K562 (cell line): ENCODE data around the gene CBFA2T3. TPM values are rescaled to one million over a fixed set of nuclear protein-coding genes. Genes with fewer than 3 reads are reported as not detected.

ENCODE experiments used
- BMI1 ChIP-seq: fragments of 150-350 bp; IDR thresholded peaks from 2 replicates; pipeline ENCODE4 v1.6.1; 2014; ENCODE audit warnings: low read length
- BRF1 ChIP-seq: IDR thresholded peaks from 3 replicates; pipeline ENCODE4 v1.6.1; 2011; ENCODE audit warnings: borderline replicate concordance, mild to moderate bottlenecking; ENCODE audit not compliant: insufficient read length; ENCODE audit errors: extremely low read depth
- CEBPB ChIP-seq: fragments of 450-650 bp; IDR thresholded peaks from 2 replicates; pipeline ENCODE4 v1.6.1; 2016; ENCODE audit warnings: missing genetic modification characterization, missing compliant biosample characterization
- ETS2 ChIP-seq: IDR thresholded peaks from 2 replicates; pipeline ENCODE4 v1.6.1; 2016; ENCODE audit warnings: borderline replicate concordance, missing genetic modification characterization, mild to moderate bottlenecking, moderate library complexity, missing compliant biosample characterization; ENCODE audit not compliant: poor library complexity, severe bottlenecking
- KAT8 ChIP-seq: fragments of 450-650 bp; IDR thresholded peaks from 2 replicates; pipeline ENCODE4 v1.6.1; 2016; ENCODE audit warnings: low read depth, mild to moderate bottlenecking
- MTA1 ChIP-seq: fragments of 450-650 bp; IDR thresholded peaks from 2 replicates; pipeline ENCODE4 v1.6.1; 2017; ENCODE audit warnings: borderline replicate concordance
- NRF1 ChIP-seq, 2 experiments: fragments of 450-650 bp; IDR thresholded peaks in 1 of 2; conservative IDR thresholded peaks in 1 of 2; 2 replicates each; pipeline ENCODE4 v1.6.1; 2014; ENCODE audit warnings: mild to moderate bottlenecking in 2 of 2
- POLR2A ChIP-seq: fragments of 450-650 bp; conservative IDR thresholded peaks from 2 replicates; pipeline ENCODE4 v1.6.1; 2016
- POLR2B ChIP-seq: fragments of 450-650 bp; IDR thresholded peaks from 2 replicates; pipeline ENCODE4 v1.6.1; 2018; ENCODE audit warnings: low read depth; ENCODE audit not compliant: partially characterized antibody
- POLR2G ChIP-seq: fragments of 200-400 bp; formaldehyde crosslinking; IDR thresholded peaks from 2 replicates; pipeline ENCODE4 v1.6.1; 2017; ENCODE audit warnings: low read depth, mild to moderate bottlenecking, antibody characterized with exemption, low read length, moderate library complexity
- RBM15 ChIP-seq: fragments of 200-400 bp; formaldehyde crosslinking; IDR thresholded peaks from 2 replicates; pipeline ENCODE4 v1.6.1; 2018; ENCODE audit warnings: mild to moderate bottlenecking, low read length, moderate library complexity; ENCODE audit not compliant: insufficient read depth
- RFX5 ChIP-seq: IDR thresholded peaks from 2 replicates; pipeline ENCODE4 v1.6.1; 2011; ENCODE audit warnings: low read depth, mild to moderate bottlenecking, improper control_type of control experiment, low read length
- TEAD1 ChIP-seq, 2 experiments: fragments of 450-650 bp in 1 of 2; sonication (generic) in 1 of 2; formaldehyde crosslinking; IDR thresholded peaks; 2 replicates each; pipeline versions ENCODE4 v1.4.0 to v1.8.0; 2020 to 2022; ENCODE audit warnings: mild to moderate bottlenecking in 2 of 2, missing genetic modification reagents in 1 of 2
- USF1 ChIP-seq: sonication (generic); formaldehyde crosslinking; IDR thresholded peaks from 2 replicates; pipeline ENCODE4 v1.9.0; 2022; ENCODE audit warnings: mild to moderate bottlenecking, missing genetic modification reagents
- ZBTB5 ChIP-seq: fragments of 450-650 bp; IDR thresholded peaks from 2 replicates; pipeline ENCODE4 v1.6.1; 2017; ENCODE audit warnings: antibody characterized with exemption
- ZKSCAN3 ChIP-seq: fragments of 250-450 bp; sonication (Bioruptor Pico); IDR thresholded peaks from 2 replicates; pipeline ENCODE4 v1.4.0; 2020
- ZMIZ1 ChIP-seq, 2 experiments: fragments of 150-350 bp in 1 of 2; IDR thresholded peaks; 2 replicates each; pipeline ENCODE4 v1.6.1; 2012 to 2016; ENCODE audit warnings: low read depth in 2 of 2, low read length in 2 of 2, mild to moderate bottlenecking in 1 of 2, moderate library complexity in 1 of 2
- ZNF121 ChIP-seq: sonication (generic); formaldehyde crosslinking; conservative IDR thresholded peaks from 2 replicates; pipeline ENCODE4 v1.8.0; 2022; ENCODE audit warnings: missing genetic modification reagents
- ZNF134 ChIP-seq: fragments of 250-450 bp; sonication (Bioruptor Pico); conservative IDR thresholded peaks from 2 replicates; pipeline ENCODE4 v1.4.0; 2020
- ZNF24 ChIP-seq: fragments of 450-650 bp; IDR thresholded peaks from 2 replicates; pipeline ENCODE4 v1.6.1; 2016
- ZNF707 ChIP-seq: fragments of 250-450 bp; sonication (Bioruptor Pico); conservative IDR thresholded peaks from 2 replicates; pipeline ENCODE4 v1.8.0; 2022; ENCODE audit warnings: inconsistent platforms, mild to moderate bottlenecking, moderate library complexity
- ZNF717 ChIP-seq: fragments of 250-450 bp; sonication (Bioruptor Pico); IDR thresholded peaks from 2 replicates; pipeline ENCODE4 v1.5.0; 2021
- polyA plus RNA-seq, 8 experiments: library from polyadenylated mRNA; depleted of rRNA in 4 of 8; stranded (reverse) in 5 of 8; unstranded in 3 of 8; fragments of >200 nt; fragmentation: Nextera tagmentation in 2 of 8; fragmentation: Illumina TruSeq in 1 of 8; extraction: Ambion mirVana in 2 of 8; extraction: Trizol in 1 of 8; gene quantifications; 2 replicates each; pipeline versions ENCODE4 v1.2.1 to v1.2.3, GENCODE V29; 2011 to 2014; ENCODE audit warnings: inconsistent platforms in 1 of 8, missing spikeins in 1 of 8
- total RNA-seq, 7 experiments: library from RNA; depleted of rRNA in 6 of 7; stranded (reverse); fragments of >200 nt in 6 of 7; fragmentation: Illumina TruSeq in 2 of 7; extraction: Trizol in 2 of 7; gene quantifications; 2 replicates each; pipeline versions ENCODE4 v1.2.1 to v1.2.3, GENCODE V29; 2011 to 2021; ENCODE audit warnings: low replicate concordance in 1 of 7
- TF ChIP-seq, protein P1 (sequence below), 3 experiments: fragments of 200-800 bp in 1 of 3; sonication (Bioruptor generic) in 1 of 3; sonication (generic) in 1 of 3; formaldehyde crosslinking in 1 of 3; IDR thresholded peaks; 2 replicates each; pipeline versions ENCODE4 v1.6.1 to v1.8.0; 2016 to 2022; ENCODE audit warnings: mild to moderate bottlenecking in 2 of 3, missing compliant biosample characterization in 2 of 3, missing genetic modification characterization in 2 of 3, missing genetic modification reagents in 1 of 3

Gene CBFA2T3
- total and polyA plus RNA-seq, 9 of the 15 experiments (the other 6 are each of a cell fraction or from before 2014, with no cell fraction given) = 2.3 to 145 (median 6.7) TPM

- TF ChIP-seq, protein P1, sequence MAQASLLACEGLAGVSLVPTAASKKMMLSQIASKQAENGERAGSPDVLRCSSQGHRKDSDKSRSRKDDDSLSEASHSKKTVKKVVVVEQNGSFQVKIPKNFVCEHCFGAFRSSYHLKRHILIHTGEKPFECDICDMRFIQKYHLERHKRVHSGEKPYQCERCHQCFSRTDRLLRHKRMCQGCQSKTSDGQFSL (CRISPR knock-in tag; IDR thresholded peaks at IDR 0.05) = no peak
- TF ChIP-seq, protein P1 (tag; IDR thresholded peaks at IDR 0.05) = no peak
- TF ChIP-seq ZMIZ1 (IDR thresholded peaks at IDR 0.05; ENCODE audit: low read depth in 2 of 2, low read length in 2 of 2) = no peak
- TF ChIP-seq ZNF24 = peak; percentile 40; the same call in 1 of the 2 replicates
- peak; percentile 47 to 61 for TF ChIP-seq NRF1 (conservative IDR thresholded peaks at IDR 0.05 in 1 of 2, IDR thresholded peaks at IDR 0.05 in 1 of 2)
- TF ChIP-seq RBM15 = no peak
- TF ChIP-seq ZKSCAN3 (CRISPR knock-in tag) = no peak
- TF ChIP-seq CEBPB (tag) = no peak; the same call in 1 of the 2 replicates
- TF ChIP-seq MTA1 = peak; percentile 50; the same call in 1 of the 2 replicates
- TF ChIP-seq ZNF134 (CRISPR knock-in tag) = no peak
- TF ChIP-seq TEAD1 (CRISPR knock-in tag; IDR thresholded peaks at IDR 0.05) = 0 out of 4 replicates have a peak, but pooled peaks of 1 of the 2 experiments have one; percentile 34
- no peak for TF ChIP-seq KAT8
- no peak for TF ChIP-seq ZBTB5
- TF ChIP-seq POLR2G = no peak
- no peak for TF ChIP-seq ZNF707 (CRISPR knock-in tag)
- TF ChIP-seq USF1 (CRISPR knock-in tag) = no peak
- no peak for TF ChIP-seq RFX5
- no peak for TF ChIP-seq POLR2B
- no peak for TF ChIP-seq ETS2
- no peak for TF ChIP-seq BRF1
- no peak for TF ChIP-seq ZNF717 (CRISPR knock-in tag)
- TF ChIP-seq ZNF121 (CRISPR knock-in tag) = no peak
- TF ChIP-seq POLR2A = no peak
- TF ChIP-seq BMI1 = no peak
Measured at GRCh38 chr16:89026121-89026612, 49.2 kb upstream of the CBFA2T3 start (continued).
